DND-41 (cell line): ENCODE measurements around the gene INPP5B.

Experiments used
- EZH2 ChIP-seq: IDR thresholded peaks from 3 replicates; pipeline ENCODE4 v1.6.1; 2012; ENCODE audit warnings: borderline replicate concordance, low read depth, mild to moderate bottlenecking, moderate library complexity, low read length, inconsistent platforms; ENCODE audit not compliant: severe bottlenecking
- TF ChIP-seq, protein P1 (sequence below): IDR thresholded peaks from 2 replicates; pipeline ENCODE4 v1.5.1; 2012; ENCODE audit warnings: borderline replicate concordance, low read length, moderate library complexity, mild to moderate bottlenecking; ENCODE audit not compliant: poor library complexity, severe bottlenecking; ENCODE audit errors: extremely low read depth

DNA sequence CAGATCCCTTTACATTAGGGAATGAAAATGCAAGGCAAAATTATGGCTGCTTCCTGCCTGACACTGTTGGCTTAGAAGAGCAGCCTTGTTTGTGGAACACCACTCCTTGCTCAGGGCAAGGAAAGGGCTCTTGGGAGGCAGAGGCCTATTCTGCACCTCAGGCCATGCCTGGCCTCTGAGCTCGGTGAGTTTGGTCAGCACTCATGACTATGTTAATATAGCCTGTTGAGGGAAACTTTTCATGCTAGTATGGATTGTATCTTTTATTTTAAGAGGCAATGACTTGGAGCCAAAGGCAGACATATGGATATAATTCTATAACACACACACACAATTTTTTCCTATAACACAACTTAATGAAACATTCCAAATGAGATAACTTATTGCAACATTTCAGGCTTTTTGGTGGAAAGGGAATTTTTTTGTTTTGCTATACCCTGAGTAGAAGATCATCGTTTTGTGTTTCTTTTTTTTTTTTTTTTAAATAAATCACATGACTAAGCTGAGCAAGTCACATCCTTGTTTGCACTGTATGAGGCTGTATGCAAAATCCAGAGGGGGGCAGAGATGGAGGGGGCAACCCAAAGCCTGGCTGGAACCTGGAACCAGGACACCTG lies 133.2 kb downstream of the INPP5B start:
- TF ChIP-seq, protein P1, sequence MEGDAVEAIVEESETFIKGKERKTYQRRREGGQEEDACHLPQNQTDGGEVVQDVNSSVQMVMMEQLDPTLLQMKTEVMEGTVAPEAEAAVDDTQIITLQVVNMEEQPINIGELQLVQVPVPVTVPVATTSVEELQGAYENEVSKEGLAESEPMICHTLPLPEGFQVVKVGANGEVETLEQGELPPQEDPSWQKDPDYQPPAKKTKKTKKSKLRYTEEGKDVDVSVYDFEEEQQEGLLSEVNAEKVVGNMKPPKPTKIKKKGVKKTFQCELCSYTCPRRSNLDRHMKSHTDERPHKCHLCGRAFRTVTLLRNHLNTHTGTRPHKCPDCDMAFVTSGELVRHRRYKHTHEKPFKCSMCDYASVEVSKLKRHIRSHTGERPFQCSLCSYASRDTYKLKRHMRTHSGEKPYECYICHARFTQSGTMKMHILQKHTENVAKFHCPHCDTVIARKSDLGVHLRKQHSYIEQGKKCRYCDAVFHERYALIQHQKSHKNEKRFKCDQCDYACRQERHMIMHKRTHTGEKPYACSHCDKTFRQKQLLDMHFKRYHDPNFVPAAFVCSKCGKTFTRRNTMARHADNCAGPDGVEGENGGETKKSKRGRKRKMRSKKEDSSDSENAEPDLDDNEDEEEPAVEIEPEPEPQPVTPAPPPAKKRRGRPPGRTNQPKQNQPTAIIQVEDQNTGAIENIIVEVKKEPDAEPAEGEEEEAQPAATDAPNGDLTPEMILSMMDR, result no peak
- no peak for TF ChIP-seq EZH2
